NCI-H2029 (cell line): ENCODE data around the gene INO80B.
"Not testable (repeated sequence)": the region's sequence is repeated elsewhere in the genome, so short reads cannot be mapped to it uniquely, and the experiment has no call there.

ENCODE experiments used
- DNase-seq: peaks from one replicate; lab custom pipeline; 2025; lab: John Stamatoyannopoulos, UW

The INO80B gene

DNA sequence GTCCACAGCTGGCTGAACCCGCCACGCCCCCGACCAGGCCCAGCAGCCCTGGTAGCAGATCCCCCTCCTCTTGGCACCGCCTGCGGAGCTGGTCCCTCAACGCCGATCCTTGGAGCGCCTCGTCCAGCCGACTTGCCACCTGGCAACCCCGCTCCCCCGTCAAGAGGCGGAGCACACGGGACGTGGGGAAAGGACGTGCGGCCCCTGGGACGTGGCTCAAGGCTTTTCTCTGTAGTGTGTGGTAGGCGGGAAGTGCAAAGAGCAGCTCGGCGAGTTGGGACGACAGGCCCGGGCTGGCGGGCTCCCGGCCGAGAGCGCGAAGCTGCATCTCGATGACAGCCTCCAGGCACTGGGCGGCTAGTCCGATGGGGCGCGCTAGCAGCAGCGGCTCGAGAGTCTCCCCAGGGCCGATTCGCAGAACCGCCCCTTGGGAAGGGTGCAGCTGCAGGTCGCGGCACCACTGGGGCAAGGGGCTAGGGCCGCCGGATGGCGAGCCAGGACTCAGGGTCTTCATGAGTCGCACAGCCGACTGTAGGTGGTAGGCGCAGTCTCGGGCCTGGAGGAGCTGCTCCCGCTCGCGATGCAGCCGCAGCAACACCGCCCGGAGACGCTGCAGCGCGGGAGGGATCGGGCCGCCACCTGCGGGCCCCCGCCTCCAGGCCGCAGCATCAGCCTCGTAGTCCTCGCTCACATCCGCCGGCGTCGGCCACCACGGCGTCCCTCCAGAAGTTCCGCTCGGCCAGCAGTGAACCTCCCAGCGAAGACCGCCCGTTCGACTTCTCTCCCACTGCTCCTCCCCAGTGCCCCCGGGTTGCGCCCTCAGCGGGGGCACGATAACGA lies 27.3 kb downstream of the INO80B start:
- no peak for DNase-seq

DNA sequence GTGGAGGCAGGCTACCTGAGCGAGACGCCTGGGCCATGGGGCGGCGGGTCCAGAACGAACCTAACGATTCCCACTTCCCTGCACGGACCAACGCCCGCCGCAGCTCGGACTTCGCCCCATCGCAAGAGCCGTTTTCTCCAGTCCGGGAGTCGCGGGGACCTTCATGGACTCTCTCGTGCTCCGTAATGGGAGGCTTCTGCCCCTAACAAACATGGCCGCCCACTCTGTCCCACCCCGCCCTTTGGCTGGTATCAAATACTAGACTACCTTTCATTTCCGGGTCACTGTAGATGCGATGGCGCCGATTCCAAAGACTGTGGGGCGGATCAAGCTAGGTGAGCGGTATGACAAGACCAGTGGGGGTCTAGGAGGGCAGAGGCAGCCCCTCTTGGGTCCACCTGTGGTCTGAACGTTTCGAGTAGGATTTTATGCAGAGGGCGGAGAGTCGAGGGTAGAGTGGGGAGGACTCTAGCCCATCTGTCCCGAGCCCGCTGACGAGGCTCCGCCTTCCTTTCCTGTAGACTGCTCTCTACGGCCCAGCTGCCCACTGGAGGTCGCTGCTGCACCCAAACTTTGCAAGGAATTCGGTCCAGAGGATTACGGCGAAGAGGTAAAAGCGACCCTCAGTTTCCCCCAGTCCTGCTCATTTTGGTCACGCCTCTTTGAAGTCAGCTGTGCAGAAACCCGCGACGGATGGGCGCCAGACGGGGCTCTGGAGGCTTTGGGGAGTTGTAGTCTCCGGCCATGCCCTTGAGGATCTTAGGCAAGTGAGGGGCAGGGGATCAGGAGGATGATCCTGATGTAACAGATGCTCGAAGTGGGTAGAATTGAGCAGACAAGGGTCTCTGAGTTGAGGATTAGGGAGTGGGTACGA lies 28.2 kb downstream of the INO80B start, which contains the start of the genes CCDC142 and TTC31:
CCDC142 (minus strand) TSS at position 198 of the 874 bp plus-strand sequence; CDS start at position 37, 161 bp downstream.
TTC31 (plus strand) TSS at position 281 of the 874 bp plus-strand sequence; CDS start at position 296, 15 bp downstream.
- DNase-seq: peak; percentile 85

DNA sequence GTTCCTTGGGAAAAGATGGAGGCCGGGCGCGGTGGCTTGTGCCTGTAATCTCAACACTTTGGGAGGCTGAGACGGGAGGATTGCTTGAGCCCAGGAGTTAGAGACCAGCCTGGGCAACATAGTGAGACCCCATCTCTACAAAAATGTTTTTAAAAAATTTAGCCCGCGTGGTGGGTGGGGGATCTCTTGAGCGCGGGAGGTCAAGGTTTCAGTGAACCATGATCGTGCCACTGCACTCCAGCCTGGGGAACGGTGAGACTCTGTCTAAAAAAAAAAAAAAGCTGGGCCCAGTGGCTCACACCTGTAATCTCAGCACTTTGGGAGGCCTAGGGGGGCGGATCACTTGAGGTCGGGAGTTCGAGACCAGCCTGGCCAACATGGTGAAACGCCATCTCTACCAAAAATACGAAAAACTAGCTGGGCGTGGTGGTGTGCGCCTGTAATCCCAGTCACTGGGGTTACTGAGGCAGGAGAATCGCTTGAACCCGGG lies 28.8 kb downstream of the INO80B start:
- not testable (repeated sequence) for DNase-seq

DNA sequence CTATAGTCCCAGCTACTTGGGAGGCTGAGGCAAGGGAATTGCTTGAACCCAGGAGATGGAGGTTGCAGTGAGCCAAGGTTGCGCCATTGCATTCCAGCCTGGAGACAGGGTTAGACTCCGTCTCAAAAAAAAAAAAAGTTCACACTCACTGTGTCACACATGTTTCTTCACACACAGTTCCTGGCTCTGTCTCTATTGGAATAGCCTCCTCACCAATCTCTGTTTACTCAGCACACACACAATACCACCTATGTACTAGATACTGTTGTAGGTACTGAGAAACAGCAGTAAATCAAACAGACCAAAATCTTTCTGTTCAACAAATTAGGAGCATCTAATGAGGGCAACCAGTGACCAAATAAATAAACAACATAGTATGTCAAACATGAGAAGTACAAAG lies 31.3 kb downstream of the INO80B start:
- DNase-seq: no peak

DNA sequence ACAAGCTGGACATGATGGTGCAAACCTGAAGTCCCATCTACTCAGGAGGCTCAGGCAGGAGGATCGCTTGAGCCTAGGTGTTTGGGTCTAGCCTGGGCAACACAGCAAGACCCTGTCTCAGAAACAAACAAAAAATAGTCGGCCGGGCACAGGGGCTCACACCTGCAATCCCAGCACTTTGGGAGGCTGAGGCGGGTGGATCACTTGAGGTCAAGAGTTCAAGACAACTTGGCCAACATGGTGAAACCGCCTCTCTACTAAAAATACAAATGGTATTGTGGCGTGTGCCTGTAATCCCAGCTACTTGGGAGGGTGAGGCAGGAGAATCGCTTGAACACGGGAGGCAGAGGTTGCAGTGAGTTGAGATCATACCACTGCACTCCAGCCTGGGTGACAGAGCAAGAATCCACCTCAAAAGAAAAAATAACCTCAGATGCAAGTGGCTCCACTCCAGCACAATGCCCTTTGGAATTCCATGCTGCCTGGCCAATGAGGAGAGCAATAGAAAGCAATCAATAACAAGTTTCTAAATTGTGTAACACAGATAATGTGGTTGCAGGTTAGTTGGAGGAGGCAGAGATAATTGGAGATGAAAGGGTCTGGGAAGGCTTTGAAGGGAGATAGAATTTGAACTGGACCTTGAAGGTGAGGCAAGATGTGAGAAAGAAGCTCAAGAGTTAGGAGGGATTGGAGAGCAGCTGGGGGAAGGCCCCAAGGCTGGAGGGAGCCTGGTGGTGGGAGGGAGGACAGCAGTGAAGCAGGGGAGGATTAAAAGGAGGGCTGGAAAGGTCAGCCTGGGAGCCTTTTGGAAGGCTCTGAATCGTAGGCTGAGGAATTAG lies 34.0 kb downstream of the INO80B start:
- no peak for DNase-seq

DNA sequence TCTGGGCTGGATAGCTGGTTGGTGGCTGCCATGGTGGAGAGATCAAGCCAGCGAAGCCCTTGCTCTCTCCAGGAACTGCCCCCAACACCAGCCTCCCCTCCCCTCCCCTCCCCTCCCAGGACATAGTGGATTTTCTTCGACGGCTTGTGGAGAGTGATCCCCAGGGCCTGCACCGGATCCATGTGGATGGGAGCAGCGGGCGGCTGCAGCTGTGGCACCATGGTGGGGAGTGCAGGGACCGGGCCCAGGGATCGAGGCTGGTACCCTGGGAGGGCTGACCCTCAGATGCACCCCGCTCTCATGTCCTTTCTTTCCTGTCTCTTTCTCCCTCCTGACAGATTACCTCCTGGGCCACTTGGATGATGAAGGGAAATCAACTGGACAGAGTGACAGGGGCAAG lies 35.0 kb downstream of the INO80B start:
- no peak for DNase-seq

DNA sequence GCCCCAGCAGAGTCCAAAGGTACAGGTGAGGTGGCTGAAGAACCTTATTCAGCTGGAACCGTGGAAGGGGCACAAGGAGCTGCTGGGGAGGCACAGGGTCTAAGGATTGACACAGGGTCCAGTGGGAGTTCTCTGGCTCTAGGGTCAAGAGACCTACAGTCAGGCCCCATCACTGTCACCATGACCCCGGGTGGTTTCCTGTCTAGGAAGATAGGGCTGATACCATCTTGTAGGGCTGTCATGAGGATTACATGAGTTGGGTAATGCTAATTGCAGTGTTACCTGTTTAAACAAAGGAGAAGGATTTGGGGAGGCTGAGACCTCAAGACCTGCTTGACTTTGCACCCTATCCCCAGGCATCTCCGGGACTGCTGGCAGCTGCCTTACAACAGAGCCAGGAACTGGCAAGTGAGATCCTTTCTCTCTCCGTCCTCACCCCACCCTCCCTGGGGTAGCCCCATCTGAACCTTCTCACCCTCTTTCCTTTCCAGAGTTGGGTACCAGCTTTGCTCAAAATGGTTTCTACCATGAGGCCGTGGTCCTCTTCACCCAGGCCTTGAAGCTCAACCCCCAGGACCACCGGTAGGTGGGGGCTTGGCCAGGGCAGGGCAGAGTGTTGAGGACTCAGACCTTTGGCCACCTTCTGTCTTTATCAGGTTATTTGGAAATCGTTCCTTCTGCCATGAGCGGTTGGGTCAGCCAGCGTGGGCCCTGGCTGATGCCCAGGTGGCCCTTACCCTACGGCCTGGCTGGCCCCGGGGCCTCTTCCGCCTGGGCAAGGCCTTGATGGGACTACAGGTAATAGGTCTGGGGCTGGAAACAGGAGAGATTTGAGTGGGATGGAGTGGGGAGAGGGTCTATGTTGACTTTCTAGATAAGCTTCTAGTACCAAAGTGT lies 37.0 kb downstream of the INO80B start:
- no peak for DNase-seq

DNA sequence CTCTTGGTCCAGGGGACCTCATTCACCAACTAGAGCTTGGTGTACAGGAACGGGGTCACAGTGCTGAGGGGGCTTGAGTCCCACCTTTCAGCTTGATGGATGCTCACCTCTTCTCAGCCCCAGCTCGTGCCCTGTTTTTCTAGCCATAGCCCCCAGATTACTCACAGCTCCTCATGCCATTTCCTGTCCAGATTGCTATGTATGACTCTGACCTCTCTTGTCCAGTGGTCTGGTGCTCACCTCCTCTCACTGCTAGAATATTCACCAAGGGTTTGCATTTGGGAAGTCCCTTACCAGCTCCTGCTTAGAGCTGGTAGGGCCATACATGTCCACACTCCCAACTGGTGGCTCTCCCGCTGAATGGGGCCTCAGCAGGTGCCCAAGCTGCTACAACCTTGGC lies 38.7 kb downstream of the INO80B start:
- DNase-seq: no peak

DNA sequence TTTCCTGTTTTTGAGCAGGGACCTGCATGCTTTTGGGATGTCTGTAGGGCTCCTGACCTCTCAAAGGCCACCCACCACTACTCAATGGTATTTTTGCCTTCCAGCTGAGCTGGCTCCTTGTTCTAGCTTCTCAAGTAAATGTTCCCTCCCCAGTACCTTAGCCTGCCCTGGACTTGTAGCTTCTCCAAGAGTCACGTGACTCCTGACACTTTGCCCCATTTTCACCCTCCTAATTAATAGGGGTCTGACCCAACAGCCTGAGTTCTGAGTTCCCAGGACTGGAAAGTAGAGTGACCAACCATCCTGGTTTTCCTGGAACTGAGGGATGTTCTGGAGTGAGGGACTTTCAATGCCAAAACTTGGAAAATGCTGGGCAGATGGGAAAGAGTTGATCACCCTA lies 40.6 kb downstream of the INO80B start:
- DNase-seq: no peak

DNA sequence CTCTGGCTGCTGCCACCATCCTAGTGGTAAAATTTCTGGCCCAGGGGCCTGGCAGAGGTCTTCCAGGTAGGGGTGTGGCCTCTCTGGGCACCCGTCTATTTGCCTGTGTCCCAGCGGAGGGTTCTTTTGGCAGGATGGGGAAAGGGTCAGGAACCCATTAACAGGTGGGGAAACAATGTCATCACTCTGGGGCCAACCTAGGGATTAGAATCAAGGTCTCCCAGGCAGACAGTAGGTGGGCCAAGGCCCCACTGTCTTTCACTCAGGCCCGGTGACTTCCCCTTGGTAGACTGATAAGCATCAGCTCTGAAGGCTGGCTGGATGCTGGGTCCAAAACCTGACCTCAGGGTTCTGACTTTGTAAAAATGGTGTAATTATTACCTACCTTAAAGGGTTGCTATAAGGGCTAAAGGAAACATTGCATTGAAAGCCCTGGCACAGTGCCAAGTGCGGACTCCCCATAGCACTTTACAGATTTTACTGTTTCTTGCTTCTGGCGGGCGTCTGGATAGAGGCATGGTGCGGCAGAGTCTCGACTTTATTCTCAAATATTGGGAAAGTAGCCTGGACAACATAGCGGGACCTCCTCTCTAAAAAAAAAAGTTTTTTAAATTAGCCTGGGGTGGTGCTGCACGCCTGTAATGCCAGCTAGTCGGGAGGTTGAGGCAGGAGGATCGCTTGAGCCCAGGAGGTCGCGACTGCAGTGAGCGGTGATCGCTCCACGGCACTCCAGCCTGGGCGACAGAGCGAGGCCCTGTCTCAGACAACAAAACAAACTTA lies 42.3 kb downstream of the INO80B start:
- no peak for DNase-seq

DNA sequence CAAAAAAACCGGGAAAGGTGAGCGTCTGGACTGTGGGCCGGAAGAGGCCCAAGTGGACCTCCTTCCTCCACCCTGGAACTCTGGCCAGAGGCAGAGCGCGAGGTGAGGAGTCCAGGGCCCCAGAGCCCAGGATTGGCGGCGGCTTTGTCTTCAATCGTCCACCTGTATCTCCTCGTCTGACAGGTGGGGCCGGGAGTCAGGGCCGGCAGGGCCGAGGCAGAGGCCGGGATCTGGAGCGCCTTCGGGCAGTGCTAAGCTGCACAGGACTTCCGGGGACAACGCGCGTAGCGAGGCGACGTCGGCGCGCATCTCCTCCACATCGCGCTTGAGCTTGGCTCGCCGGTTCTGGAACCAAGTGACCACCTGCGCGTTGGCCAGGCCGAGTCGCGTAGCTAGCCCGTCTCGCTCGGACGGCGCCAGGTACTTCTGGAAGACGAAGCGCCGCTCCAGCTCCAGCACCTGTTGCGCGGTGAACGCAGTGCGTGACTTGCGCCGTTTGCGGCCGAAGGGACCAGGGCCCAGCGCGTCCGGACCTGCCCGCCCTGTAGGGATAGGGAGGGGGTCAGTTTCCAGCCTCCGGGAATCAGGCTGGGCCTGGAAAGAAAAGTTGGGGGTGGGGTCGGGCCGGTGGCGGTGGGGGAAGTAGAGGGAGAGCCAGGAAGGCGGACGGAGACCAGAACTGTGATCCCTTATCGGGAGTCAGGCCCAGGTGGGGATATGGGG lies 43.1 kb downstream of the INO80B start:
- DNase-seq: no peak

DNA sequence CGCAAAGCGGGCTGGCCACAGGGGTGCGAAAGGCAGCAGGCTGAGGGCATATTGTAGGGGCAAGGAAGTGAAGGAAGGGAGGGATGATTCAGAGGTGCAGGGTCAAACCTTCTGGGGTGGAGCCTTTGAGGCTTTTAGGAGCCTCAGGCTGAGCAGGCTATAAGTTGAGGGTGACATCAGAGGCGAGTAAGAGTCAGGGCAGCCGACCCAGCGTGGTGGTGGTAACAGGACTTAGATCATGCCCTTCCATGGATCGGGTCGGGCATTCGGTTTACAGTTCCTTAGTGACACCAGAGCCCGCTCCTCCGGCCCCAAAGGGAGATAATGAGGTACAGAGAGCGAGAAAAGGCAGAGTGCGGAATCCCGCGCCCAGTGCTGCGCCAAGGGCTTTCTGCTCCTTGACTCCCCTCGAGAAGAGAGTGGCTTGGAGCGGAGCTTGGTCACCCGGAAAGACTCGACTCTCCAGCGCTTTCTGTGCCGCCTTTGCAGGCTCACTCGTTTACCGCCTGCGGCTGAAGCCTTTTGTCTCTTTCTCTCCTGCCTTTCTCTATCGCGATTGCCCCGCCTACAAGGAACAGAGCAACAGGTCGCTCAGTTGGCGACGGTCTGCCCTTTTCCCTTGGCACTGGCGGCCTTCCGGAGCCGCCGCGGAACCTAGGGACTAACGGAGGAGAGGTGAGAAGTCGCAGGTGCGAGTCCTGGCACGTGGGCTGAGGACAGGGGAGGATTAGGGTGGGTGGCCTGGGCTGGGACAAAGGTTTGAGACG lies 43.8 kb downstream of the INO80B start:
- DNase-seq: no peak

DNA sequence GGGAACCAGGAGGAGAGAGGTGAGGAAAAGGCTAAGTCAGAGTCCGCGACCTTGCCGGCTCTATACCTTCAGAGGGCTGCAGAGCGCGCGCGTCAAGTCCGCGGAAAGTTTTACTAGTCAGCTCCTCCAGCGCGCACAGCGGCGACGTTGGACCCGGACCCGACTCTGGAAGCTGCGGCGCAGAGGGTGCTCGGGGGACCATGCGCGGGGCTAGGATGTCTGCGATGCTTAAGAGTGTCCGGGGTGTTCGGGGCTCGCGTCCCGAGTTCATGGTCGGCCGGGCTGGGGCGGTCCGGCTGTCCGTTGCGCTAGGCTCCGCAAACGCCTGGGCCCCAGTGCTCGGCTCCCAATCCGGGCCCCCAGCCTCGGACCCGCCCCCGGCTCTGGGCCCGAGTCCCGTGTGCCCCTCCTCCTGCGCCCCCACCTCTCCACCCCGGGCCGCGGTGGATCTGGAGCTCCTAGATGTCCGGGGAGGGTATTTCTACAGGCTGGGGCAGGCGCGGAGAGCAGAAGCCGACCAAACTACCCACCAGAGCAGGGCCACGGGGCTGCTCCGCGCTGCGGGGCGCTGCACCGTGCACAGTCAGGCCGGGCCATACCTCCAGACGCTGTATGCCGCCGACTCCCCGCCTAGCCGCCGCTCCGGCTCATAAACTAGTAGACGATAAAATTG lies 44.5 kb downstream of the INO80B start, which contains the start of gene LBX2:
LBX2 (minus strand) TSS at position 337 of the 673 bp plus-strand sequence; CDS start at position 271, 66 bp downstream.
- no peak for DNase-seq

DNA sequence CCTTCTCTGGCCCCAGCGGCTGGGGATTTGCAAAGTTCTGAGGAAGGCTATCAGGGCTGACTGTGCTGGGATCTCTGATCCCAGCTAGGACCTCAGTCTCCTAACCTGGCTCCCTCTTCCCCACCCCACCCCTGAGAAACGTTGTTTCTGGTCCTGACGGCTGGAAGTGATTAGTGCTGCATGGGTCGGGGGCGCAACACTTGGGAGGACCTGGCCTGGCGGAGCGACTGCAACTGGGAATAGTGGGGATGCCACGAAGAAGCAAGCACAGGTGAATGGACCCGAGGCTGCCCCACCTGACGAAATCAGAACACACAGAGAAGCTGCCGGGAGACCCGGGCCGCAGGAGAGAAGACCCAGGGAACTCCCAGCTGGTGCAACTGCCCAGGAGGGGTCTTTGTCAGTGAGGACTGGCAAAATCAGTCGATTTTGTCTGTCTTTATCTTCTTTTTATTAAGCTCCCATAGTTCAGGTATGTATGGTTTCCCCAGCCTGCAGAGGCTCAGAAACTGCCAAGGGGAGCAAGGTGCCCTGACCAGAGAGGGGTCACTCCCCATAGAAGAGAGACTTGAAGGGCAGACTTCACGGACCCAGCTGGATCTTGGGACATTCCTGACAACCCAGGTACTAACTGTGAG lies 45.2 kb downstream of the INO80B start:
- DNase-seq: no peak

DNA sequence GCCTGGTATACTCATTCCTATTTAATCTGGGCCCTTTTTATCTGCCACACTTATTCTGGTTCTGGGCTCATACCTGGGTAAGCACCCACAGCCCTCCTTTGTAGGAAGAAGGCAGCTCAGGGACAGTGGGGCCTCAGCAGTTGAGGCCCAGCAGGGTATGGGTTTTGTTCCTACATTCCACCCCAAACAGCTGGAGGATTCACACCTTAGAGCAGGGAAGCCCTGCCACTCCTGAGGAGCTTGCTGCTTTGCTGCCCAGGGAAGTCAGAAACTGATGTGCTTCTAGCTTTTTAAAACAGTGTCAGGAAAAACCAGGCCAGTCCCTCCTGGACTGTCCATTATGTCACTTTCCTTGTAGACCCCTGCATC lies 45.7 kb downstream of the INO80B start:
- no peak for DNase-seq

DNA sequence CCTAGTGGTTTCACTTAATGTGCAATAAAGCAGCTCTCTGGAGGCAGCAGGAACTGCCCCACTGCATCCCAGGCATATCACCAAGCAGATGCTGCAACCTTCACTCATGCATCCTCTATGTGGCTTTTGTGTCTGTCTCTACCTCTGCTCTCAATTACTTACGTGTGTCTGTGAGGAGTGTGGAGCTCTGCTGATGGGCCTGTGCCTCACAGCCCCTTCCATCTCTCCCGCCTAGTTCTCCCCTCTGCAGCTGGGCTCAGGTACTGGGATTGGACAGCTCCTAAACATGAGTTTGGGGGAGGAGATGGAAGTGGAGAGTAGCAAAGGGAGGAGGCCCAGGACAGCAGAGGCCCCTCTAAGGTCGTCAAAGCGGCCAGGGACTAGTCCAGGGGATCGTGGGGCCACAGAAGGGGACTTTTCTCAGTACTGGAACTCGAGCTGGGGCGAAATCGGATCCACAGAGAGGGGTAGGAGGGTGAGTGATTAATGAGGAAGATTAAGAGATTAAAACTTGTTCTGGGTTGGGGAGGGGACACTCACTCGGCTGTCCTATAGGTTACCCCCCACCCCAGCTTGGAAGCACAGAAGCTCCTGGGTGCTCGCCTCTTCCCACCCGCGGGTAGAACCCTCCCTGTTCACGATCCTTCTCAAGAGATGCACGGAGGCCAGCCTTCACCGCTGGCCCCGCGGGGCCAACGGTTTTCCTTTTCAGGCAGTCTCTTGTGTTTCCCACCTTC lies 46.6 kb downstream of the INO80B start:
- no peak for DNase-seq
